GM20000 (cell line): ENCODE results near the gene MFAP1.

Source experiments
- DNase-seq: peaks from one replicate; pipeline ENCODE4 v3.0.0; 2012; ENCODE audit warnings: low spot score
- TF ChIP-seq, protein P1 (sequence below): IDR thresholded peaks from 2 replicates; pipeline ENCODE4 v1.5.1; 2012; ENCODE audit warnings: mild to moderate bottlenecking, control low read depth; ENCODE audit errors: extremely low read depth, missing control alignments

The MFAP1 gene

DNA sequence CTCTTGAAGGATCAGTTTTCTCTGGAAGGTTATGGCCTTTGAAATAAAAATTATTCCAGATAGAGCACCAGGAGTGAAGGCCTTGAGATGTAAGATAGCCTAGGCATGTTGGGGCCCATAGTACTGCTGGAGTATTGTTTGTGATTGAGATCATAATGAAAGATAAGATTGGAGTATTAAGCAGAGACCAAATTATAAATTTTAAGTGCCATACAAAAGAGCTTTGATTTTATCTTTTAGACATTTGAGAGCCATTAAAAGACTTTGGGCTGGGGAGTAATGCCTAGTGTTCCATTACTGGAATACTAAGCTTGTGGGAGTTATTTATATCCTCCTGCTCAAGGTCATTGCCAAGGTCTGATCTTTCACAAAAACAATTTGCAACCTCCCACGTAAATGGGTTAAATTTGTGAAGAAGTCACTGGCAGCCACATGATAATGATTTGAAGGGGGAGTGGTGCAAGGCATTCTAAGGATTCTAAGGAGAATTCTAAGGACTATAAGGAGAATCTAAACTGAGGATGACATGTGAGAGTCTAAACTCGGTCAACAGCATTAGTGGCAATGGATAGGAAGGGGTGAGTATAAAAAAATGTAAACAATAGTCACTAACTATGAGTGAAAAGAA is 60.6 kb downstream of the MFAP1 start:
- TF ChIP-seq, protein P1, sequence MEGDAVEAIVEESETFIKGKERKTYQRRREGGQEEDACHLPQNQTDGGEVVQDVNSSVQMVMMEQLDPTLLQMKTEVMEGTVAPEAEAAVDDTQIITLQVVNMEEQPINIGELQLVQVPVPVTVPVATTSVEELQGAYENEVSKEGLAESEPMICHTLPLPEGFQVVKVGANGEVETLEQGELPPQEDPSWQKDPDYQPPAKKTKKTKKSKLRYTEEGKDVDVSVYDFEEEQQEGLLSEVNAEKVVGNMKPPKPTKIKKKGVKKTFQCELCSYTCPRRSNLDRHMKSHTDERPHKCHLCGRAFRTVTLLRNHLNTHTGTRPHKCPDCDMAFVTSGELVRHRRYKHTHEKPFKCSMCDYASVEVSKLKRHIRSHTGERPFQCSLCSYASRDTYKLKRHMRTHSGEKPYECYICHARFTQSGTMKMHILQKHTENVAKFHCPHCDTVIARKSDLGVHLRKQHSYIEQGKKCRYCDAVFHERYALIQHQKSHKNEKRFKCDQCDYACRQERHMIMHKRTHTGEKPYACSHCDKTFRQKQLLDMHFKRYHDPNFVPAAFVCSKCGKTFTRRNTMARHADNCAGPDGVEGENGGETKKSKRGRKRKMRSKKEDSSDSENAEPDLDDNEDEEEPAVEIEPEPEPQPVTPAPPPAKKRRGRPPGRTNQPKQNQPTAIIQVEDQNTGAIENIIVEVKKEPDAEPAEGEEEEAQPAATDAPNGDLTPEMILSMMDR, result no peak
- DNase-seq, result no peak

DNA sequence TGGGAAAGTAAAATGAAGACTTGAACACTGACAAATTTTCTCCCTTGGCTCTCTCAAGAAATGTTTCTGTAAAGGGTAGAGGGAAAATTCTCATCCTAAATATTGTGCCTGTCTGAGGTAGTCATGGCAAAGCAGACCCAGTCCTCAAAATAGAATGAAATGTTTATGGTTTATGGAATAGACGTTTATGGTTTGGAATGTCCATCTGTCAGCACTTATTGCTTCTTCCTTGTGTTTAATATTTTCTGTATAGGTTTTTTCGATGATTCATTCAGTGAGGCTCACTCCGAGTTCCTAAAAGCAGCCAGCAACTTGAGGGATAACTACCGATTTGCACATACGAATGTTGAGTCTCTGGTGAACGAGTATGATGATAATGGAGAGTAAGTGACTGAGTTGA is 61.7 kb downstream of the MFAP1 start:
- TF ChIP-seq, protein P1, result no peak
- DNase-seq, result no peak
